PC-9 (cell line): ENCODE results near the gene DNAAF3. TPM values are rescaled to one million over a fixed set of nuclear protein-coding genes. Genes with fewer than 3 reads are reported as not detected.

Source experiments
- BruUV-seq: library from RNA; stranded (reverse); fragments of 400-500 nt; replicated peaks from 2 replicates; lab custom pipeline; 2021; lab: Mats Ljungman, UMichigan
- CTCF ChIA-PET: fragments of 300-600 bp; sonication (Branson Sonifier 250); formaldehyde crosslinking; loops from one replicate; lab custom pipeline; 2022; ENCODE audit warnings: antibody characterized with exemption; lab: Charles Lee
- POLR2A ChIA-PET: fragments of 300-600 bp; sonication (Branson Sonifier 250); formaldehyde crosslinking; loops from one replicate; lab custom pipeline; 2022; ENCODE audit warnings: antibody characterized with exemption; ENCODE audit not compliant: unreplicated experiment; lab: Charles Lee
- DNase-seq, 2 experiments: peaks; one replicate each; pipeline versions ENCODE4 v3.0.0 to v3.0.0-alpha.2; 2015 to 2022; ENCODE audit warnings: mixed read lengths in 1 of 2
- H2AFZ ChIP-seq: fragments of 200-600 bp; sonication (generic); 2 replicates; pipeline ENCODE4 v1.8.1; 2017; ENCODE audit warnings: antibody characterized with exemption
- H3F3A ChIP-seq: fragments of 200-600 bp; sonication (generic); 2 replicates; pipeline ENCODE4 v1.8.1; 2017; ENCODE audit warnings: antibody characterized with exemption, mild to moderate bottlenecking, low read depth; ENCODE audit not compliant: insufficient read depth
- H3K27ac ChIP-seq: fragments of 200-600 bp; sonication (generic); 2 replicates; pipeline ENCODE4 v1.6.1; 2016; ENCODE audit warnings: mixed run types
- H3K27me3 ChIP-seq: fragments of 200-600 bp; sonication (generic); 2 replicates; pipeline ENCODE4 v1.6.1; 2016; ENCODE audit warnings: low read depth, mixed run types; ENCODE audit not compliant: insufficient read depth
- H3K36me3 ChIP-seq: fragments of 200-600 bp; sonication (generic); 2 replicates; pipeline ENCODE4 v1.6.1; 2016; ENCODE audit warnings: low read depth, mixed run types
- H3K4me1 ChIP-seq: fragments of 200-600 bp; sonication (generic); replicated peaks from 2 replicates; pipeline ENCODE4 v1.6.1; 2016; ENCODE audit warnings: mixed run types; ENCODE audit not compliant: insufficient read depth
- H3K4me2 ChIP-seq: fragments of 200-600 bp; sonication (generic); 2 replicates; pipeline ENCODE4 v1.6.1; 2017; ENCODE audit warnings: mixed run types
- H3K4me3 ChIP-seq: fragments of 200-600 bp; sonication (generic); 2 replicates; pipeline ENCODE4 v1.6.1; 2016; ENCODE audit warnings: mixed run types
- H3K79me2 ChIP-seq: fragments of 200-600 bp; sonication (generic); 2 replicates; pipeline ENCODE4 v1.6.1; 2017; ENCODE audit warnings: low read depth, mixed run types
- H3K9me2 ChIP-seq: fragments of 200-600 bp; sonication (generic); 2 replicates; pipeline ENCODE4 v1.8.1; 2017; ENCODE audit warnings: mild to moderate bottlenecking; ENCODE audit not compliant: insufficient read depth
- H3K9me3 ChIP-seq: fragments of 200-600 bp; sonication (generic); 2 replicates; pipeline ENCODE4 v1.8.1; 2016; ENCODE audit warnings: low read depth; ENCODE audit not compliant: insufficient read depth
- H4K20me1 ChIP-seq: fragments of 200-600 bp; sonication (generic); 2 replicates; pipeline ENCODE4 v1.8.1; 2017; ENCODE audit not compliant: insufficient read depth
- CTCF ChIP-seq: fragments of 200-600 bp; sonication (generic); conservative IDR thresholded peaks from 2 replicates; pipeline ENCODE4 v1.6.1; 2017; ENCODE audit warnings: mixed run types, antibody characterized with exemption, mild to moderate bottlenecking, moderate library complexity
- EZH2 ChIP-seq: fragments of 200-600 bp; sonication (generic); IDR thresholded peaks from 2 replicates; pipeline ENCODE4 v1.8.0; 2017; ENCODE audit warnings: antibody characterized with exemption, low read depth
- intact Hi-C: fragments of 100-400 bp; cut with micrococcal nuclease; formaldehyde crosslinking; loops from one replicate; pipeline ENCODE4 v1.10.0; 2022; ENCODE audit not compliant: unreplicated experiment
- total RNA-seq: library from RNA; stranded (reverse); gene quantifications from 2 replicates; pipeline ENCODE4 v1.2.3, GENCODE V29; 2021

DNAAF3 gene
- total RNA-seq, 1 experiment from 2014 or later, result 51.8 TPM

GRCh38 chr19:55169136-55169535 is 2.7 kb upstream of the DNAAF3 start:
- POLR2A ChIA-PET, result no interaction called here
- DNase-seq, result no peak
- intact Hi-C loops, result loop anchor here (5.0 to 10.0 kb wide), 4 partner anchors 216 to 494 kb away; partner anchors contain the start of genes FIZ1, RPL28, TMEM238 and UBE2S

GRCh38 chr19:55165952-55166529 is 372 bp downstream of the DNAAF3 start:
- DNase-seq, result peak; percentile 82 to 89
- H3K79me2 ChIP-seq, result no peaks in the 10 kb centered on the region
- intact Hi-C loops, result loop anchor here (1.0 to 10.0 kb wide), 9 partner anchors 23 to 491 kb away; partner anchors contain the start of genes FIZ1, KMT5C, PPP1R12C and RPL28
- no peaks in the 10 kb centered on the region for H3K9me3 ChIP-seq
- no peaks in the 10 kb centered on the region for H4K20me1 ChIP-seq
- H3F3A ChIP-seq, result peaks cover 22% of the 10 kb centered on the region
- peak overlapping the region; percentile 70 for H3K4me3 ChIP-seq
- peak overlapping the region; percentile 93 for H2AFZ ChIP-seq
- no peaks in the 10 kb centered on the region for H3K36me3 ChIP-seq
- H3K27me3 ChIP-seq, result no peaks in the 10 kb centered on the region
- POLR2A ChIA-PET, result interaction anchor here (0.6 to 1.4 kb wide), 7 partner anchors 10 to 473 kb away, joined by 3 to 14 read pairs (median 5); partner anchors contain the start of genes HSPBP1 and PPP6R1
- H3K9me2 ChIP-seq, result no peaks in the 10 kb centered on the region
- H3K27ac ChIP-seq, result no peak overlapping the region
- TF ChIP-seq CTCF, result peak; percentile 85
- no peak for TF ChIP-seq EZH2
- H3K4me2 ChIP-seq, result peak overlapping the region; percentile 78
- TSS peak; percentile 63 for BruUV-seq
- peaks cover 13% of the 10 kb centered on the region for H3K4me1 ChIP-seq
- CTCF ChIA-PET, result interaction anchor here (0.5 to 2.3 kb wide), 8 partner anchors 19 to 689 kb away, joined by 3 to 16 read pairs (median 6); no protein-coding TSS in a partner anchor

More at GRCh38 chr19:55169136-55169535, 2.7 kb upstream of the DNAAF3 start:
- no TSS peak for BruUV-seq
- no peak overlapping the region for H3K4me3 ChIP-seq
- no peaks in the 10 kb centered on the region for H3K79me2 ChIP-seq
- no peak overlapping the region for H3K4me2 ChIP-seq
- H4K20me1 ChIP-seq, result no peaks in the 10 kb centered on the region
- no peaks in the 10 kb centered on the region for H3K27me3 ChIP-seq
- no peak overlapping the region for H3K27ac ChIP-seq
- no peaks in the 10 kb centered on the region for H3K9me2 ChIP-seq
- CTCF ChIA-PET, result interaction anchor here (0.7 to 1.1 kb wide), 2 partner anchors 19 to 133 kb away, joined by 3 to 12 read pairs; no protein-coding TSS in a partner anchor
- TF ChIP-seq CTCF, result no peak
- no peak for TF ChIP-seq EZH2
- peaks cover 21% of the 10 kb centered on the region for H3F3A ChIP-seq
- H3K9me3 ChIP-seq, result no peaks in the 10 kb centered on the region
- peaks cover 23% of the 10 kb centered on the region for H3K4me1 ChIP-seq
- no peak overlapping the region for H2AFZ ChIP-seq
- H3K36me3 ChIP-seq, result no peaks in the 10 kb centered on the region

GRCh38 chr19:55161571-55162322 is 4.7 kb downstream of the DNAAF3 start:
- no peaks in the 10 kb centered on the region for H3K79me2 ChIP-seq
- no peaks in the 10 kb centered on the region for H4K20me1 ChIP-seq
- H3F3A ChIP-seq, result peaks cover 34% of the 10 kb centered on the region
- H3K4me3 ChIP-seq, result no peak overlapping the region
- H3K4me1 ChIP-seq, result peaks cover 26% of the 10 kb centered on the region
- intact Hi-C loops, result loop anchor here (10.0 kb wide), 2 partner anchors 223 to 487 kb away; partner anchors contain the start of genes RPL28 and TMEM238
- H2AFZ ChIP-seq, result no peak overlapping the region
- H3K9me3 ChIP-seq, result no peaks in the 10 kb centered on the region
- DNase-seq, result no peak
- ChIA-PET CTCF (no interaction called here), POLR2A (no interaction called here)
- no peaks in the 10 kb centered on the region for H3K27me3 ChIP-seq
- no peak for TF ChIP-seq CTCF
- TF ChIP-seq EZH2, result no peak
- no TSS peak for BruUV-seq
- H3K4me2 ChIP-seq, result no peak overlapping the region
- no peak overlapping the region for H3K27ac ChIP-seq
- no peaks in the 10 kb centered on the region for H3K36me3 ChIP-seq
- H3K9me2 ChIP-seq, result no peaks in the 10 kb centered on the region
